ENCODE measurements around the gene NEIL3.

NEIL3 gene

GRCh38 chr4:177367336-177367735 is 57.7 kb downstream of the NEIL3 start:
- H2AFZ ChIP-seq (ENCODE audit: low read depth, low read length) = no peak overlapping the region
- no peak overlapping the region for H2AK5ac ChIP-seq (ENCODE audit: low read length, severe bottlenecking)
- peaks cover 3% of the 10 kb centered on the region for H3K79me1 ChIP-seq (replicated peaks; ENCODE audit: low read length, poor library complexity, severe bottlenecking)
- peak; percentile 16 for DNase-seq
- H3K9me3 ChIP-seq (ENCODE audit: control insufficient read depth, low read length) = no peaks in the 10 kb centered on the region
- H3K4ac ChIP-seq (ENCODE audit: low read depth in 1 of 2, low read length in 2 of 2) = no peak overlapping the region
- H3K14ac ChIP-seq (ENCODE audit: low read length in 2 of 2) = no peak overlapping the region
- H3K4me3 ChIP-seq (ENCODE audit: insufficient read depth in 1 of 2, low read depth in 1 of 2, low read length in 2 of 2) = no peak overlapping the region
- WGBS = 73% methylated on average over 3 of the region's 3 CpGs
- no peak overlapping the region for H4K91ac ChIP-seq (ENCODE audit: low read length)
- H2BK120ac ChIP-seq (ENCODE audit: low read depth, low read length) = no peak overlapping the region
- no peaks in the 10 kb centered on the region for H3K36me3 ChIP-seq (ENCODE audit: control insufficient read depth in 1 of 2, insufficient read depth in 2 of 2, low read depth in 1 of 2, low read length in 2 of 2)
- H3K27me3 ChIP-seq (ENCODE audit: control insufficient read depth in 1 of 2, insufficient read depth in 1 of 2, low read length in 2 of 2) = no peaks in the 10 kb centered on the region
- H3K4me2 ChIP-seq (ENCODE audit: low read length, poor library complexity, severe bottlenecking) = peak overlapping the region; percentile 2
- no peak overlapping the region for H2BK15ac ChIP-seq (ENCODE audit: low read depth, poor library complexity, severe bottlenecking)
- no peak overlapping the region for H2BK12ac ChIP-seq (ENCODE audit: low read length in 2 of 2)
- no peak overlapping the region for H3K27ac ChIP-seq (ENCODE audit: low read length, poor library complexity, severe bottlenecking)
- no peak overlapping the region for H3K9ac ChIP-seq (ENCODE audit: low read length)
- H3K23ac ChIP-seq (ENCODE audit: low read length in 2 of 2) = no peak overlapping the region
- no peak overlapping the region for H4K8ac ChIP-seq (ENCODE audit: low read length)
- no peaks in the 10 kb centered on the region for H3K4me1 ChIP-seq (ENCODE audit: control insufficient read depth, insufficient read depth, low read depth, low read length)
- H2BK5ac ChIP-seq (ENCODE audit: low read depth, low read length, poor library complexity, severe bottlenecking) = no peak overlapping the region
- no peak overlapping the region for H3K18ac ChIP-seq (ENCODE audit: low read depth in 1 of 2, low read length in 2 of 2)

GRCh38 chr4:177369372-177369771 is 59.7 kb downstream of the NEIL3 start:
- H3K9me3 ChIP-seq (ENCODE audit: control insufficient read depth, low read length) = no peaks in the 10 kb centered on the region
- H2AK5ac ChIP-seq (ENCODE audit: low read length, severe bottlenecking) = no peak overlapping the region
- no peak overlapping the region for H3K4me3 ChIP-seq (ENCODE audit: insufficient read depth in 1 of 2, low read depth in 1 of 2, low read length in 2 of 2)
- H3K4me2 ChIP-seq (ENCODE audit: low read length, poor library complexity, severe bottlenecking) = no peak overlapping the region
- no peak overlapping the region for H4K91ac ChIP-seq (ENCODE audit: low read length)
- H3K4me1 ChIP-seq (ENCODE audit: control insufficient read depth, insufficient read depth, low read depth, low read length) = no peaks in the 10 kb centered on the region
- H3K27me3 ChIP-seq (ENCODE audit: control insufficient read depth in 1 of 2, insufficient read depth in 1 of 2, low read length in 2 of 2) = no peaks in the 10 kb centered on the region
- no peak overlapping the region for H3K23ac ChIP-seq (ENCODE audit: low read length in 2 of 2)
- no peak overlapping the region for H2AFZ ChIP-seq (ENCODE audit: low read depth, low read length)
- H2BK5ac ChIP-seq (ENCODE audit: low read depth, low read length, poor library complexity, severe bottlenecking) = no peak overlapping the region
- H3K4ac ChIP-seq (ENCODE audit: low read depth in 1 of 2, low read length in 2 of 2) = no peak overlapping the region
- no peak overlapping the region for H3K9ac ChIP-seq (ENCODE audit: low read length)
- H4K8ac ChIP-seq (ENCODE audit: low read length) = no peak overlapping the region
- no peak overlapping the region for H2BK15ac ChIP-seq (ENCODE audit: low read depth, poor library complexity, severe bottlenecking)
- H3K27ac ChIP-seq (ENCODE audit: low read length, poor library complexity, severe bottlenecking) = no peak overlapping the region
- no peak overlapping the region for H2BK12ac ChIP-seq (ENCODE audit: low read length in 2 of 2)
- no peaks in the 10 kb centered on the region for H3K36me3 ChIP-seq (ENCODE audit: control insufficient read depth in 1 of 2, insufficient read depth in 2 of 2, low read depth in 1 of 2, low read length in 2 of 2)
- no peak overlapping the region for H2BK120ac ChIP-seq (ENCODE audit: low read depth, low read length)
- 91% methylated on average over 4 of the region's 5 CpGs for whole genome bisulfite sequencing
- DNase-seq = peak; percentile 16
- H3K79me1 ChIP-seq (replicated peaks; ENCODE audit: low read length, poor library complexity, severe bottlenecking) = peaks cover 3% of the 10 kb centered on the region
- no peak overlapping the region for H3K18ac ChIP-seq (ENCODE audit: low read depth in 1 of 2, low read length in 2 of 2)
- no peak overlapping the region for H3K14ac ChIP-seq (ENCODE audit: low read length in 2 of 2)

- no peak overlapping the region for H2BK120ac ChIP-seq (ENCODE audit: low read depth, low read length)
- H3K4ac ChIP-seq (ENCODE audit: low read depth in 1 of 2, low read length in 2 of 2) = no peak overlapping the region
- no peaks in the 10 kb centered on the region for H3K4me1 ChIP-seq (ENCODE audit: control insufficient read depth, insufficient read depth, low read depth, low read length)
- no peaks in the 10 kb centered on the region for H3K27me3 ChIP-seq (ENCODE audit: control insufficient read depth in 1 of 2, insufficient read depth in 1 of 2, low read length in 2 of 2)
- peaks cover 3% of the 10 kb centered on the region for H3K79me1 ChIP-seq (replicated peaks; ENCODE audit: low read length, poor library complexity, severe bottlenecking)
- H2BK12ac ChIP-seq (ENCODE audit: low read length in 2 of 2) = no peak overlapping the region
- DNase-seq = no peak
- H4K91ac ChIP-seq (ENCODE audit: low read length) = no peak overlapping the region
- no peaks in the 10 kb centered on the region for H3K9me3 ChIP-seq (ENCODE audit: control insufficient read depth, low read length)
- H3K14ac ChIP-seq (ENCODE audit: low read length in 2 of 2) = no peak overlapping the region
- no peak overlapping the region for H2AK5ac ChIP-seq (ENCODE audit: low read length, severe bottlenecking)
- H3K4me3 ChIP-seq (ENCODE audit: insufficient read depth in 1 of 2, low read depth in 1 of 2, low read length in 2 of 2) = no peak overlapping the region
- no peak overlapping the region for H3K27ac ChIP-seq (ENCODE audit: low read length, poor library complexity, severe bottlenecking)
- no peak overlapping the region for H2AFZ ChIP-seq (ENCODE audit: low read depth, low read length)
- H3K18ac ChIP-seq (ENCODE audit: low read depth in 1 of 2, low read length in 2 of 2) = no peak overlapping the region
- H2BK15ac ChIP-seq (ENCODE audit: low read depth, poor library complexity, severe bottlenecking) = no peak overlapping the region
- no peaks in the 10 kb centered on the region for H3K36me3 ChIP-seq (ENCODE audit: control insufficient read depth in 1 of 2, insufficient read depth in 2 of 2, low read depth in 1 of 2, low read length in 2 of 2)
- no peak overlapping the region for H3K9ac ChIP-seq (ENCODE audit: low read length)
- no peak overlapping the region for H3K4me2 ChIP-seq (ENCODE audit: low read length, poor library complexity, severe bottlenecking)
- H2BK5ac ChIP-seq (ENCODE audit: low read depth, low read length, poor library complexity, severe bottlenecking) = no peak overlapping the region
- H4K8ac ChIP-seq (ENCODE audit: low read length) = no peak overlapping the region
- 73% methylated on average over 4 of the region's 4 CpGs for WGBS
- no peak overlapping the region for H3K23ac ChIP-seq (ENCODE audit: low read length in 2 of 2)
These were observed 61.8 kb downstream of the NEIL3 start for GRCh38 chr4:177371461-177371860.

DNA sequence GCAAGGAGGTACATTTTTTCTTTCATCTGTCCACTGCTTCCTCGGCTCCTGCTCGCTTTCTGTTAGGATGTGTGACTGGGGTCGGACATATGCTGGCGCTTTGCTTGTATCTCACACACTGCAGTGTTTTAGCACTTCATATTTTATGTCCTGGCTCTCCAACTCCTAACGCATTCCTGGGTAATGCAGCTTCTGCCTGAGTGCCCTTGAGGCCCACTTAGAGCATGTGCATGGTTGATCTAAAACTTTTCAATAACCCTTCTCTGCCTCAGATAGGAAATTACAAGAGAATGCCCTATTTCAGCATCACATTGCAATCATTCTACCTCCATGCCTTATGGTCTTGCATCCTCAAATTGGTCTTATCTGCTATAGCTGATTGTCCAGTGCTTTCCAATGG is 65.3 kb downstream of the NEIL3 start:
- DNase-seq = no peak
- Histone ChIP-seq H2BK15ac (ENCODE audit: low read depth, poor library complexity, severe bottlenecking) (no peak overlapping the region), H3K4me1 (ENCODE audit: control insufficient read depth, insufficient read depth, low read depth, low read length) (no peaks in the 10 kb centered on the region), H3K9me3 (ENCODE audit: control insufficient read depth, low read length) (no peaks in the 10 kb centered on the region), H2AFZ (ENCODE audit: low read depth, low read length) (no peak overlapping the region), H3K23ac (ENCODE audit: low read length in 2 of 2) (no peak overlapping the region), H2BK5ac (ENCODE audit: low read depth, low read length, poor library complexity, severe bottlenecking) (no peak overlapping the region), H3K14ac (ENCODE audit: low read length in 2 of 2) (no peak overlapping the region), H3K27me3 (ENCODE audit: control insufficient read depth in 1 of 2, insufficient read depth in 1 of 2, low read length in 2 of 2) (no peaks in the 10 kb centered on the region), H4K91ac (ENCODE audit: low read length) (no peak overlapping the region), H2AK5ac (ENCODE audit: low read length, severe bottlenecking) (no peak overlapping the region), H4K8ac (ENCODE audit: low read length) (no peak overlapping the region), H3K79me1 (replicated peaks; ENCODE audit: low read length, poor library complexity, severe bottlenecking) (no peaks in the 10 kb centered on the region), H3K9ac (ENCODE audit: low read length) (no peak overlapping the region), H3K4ac (ENCODE audit: low read depth in 1 of 2, low read length in 2 of 2) (no peak overlapping the region), H3K18ac (ENCODE audit: low read depth in 1 of 2, low read length in 2 of 2) (no peak overlapping the region), H2BK120ac (ENCODE audit: low read depth, low read length) (no peak overlapping the region), H3K36me3 (ENCODE audit: control insufficient read depth in 1 of 2, insufficient read depth in 2 of 2, low read depth in 1 of 2, low read length in 2 of 2) (no peaks in the 10 kb centered on the region), H3K27ac (ENCODE audit: low read length, poor library complexity, severe bottlenecking) (no peak overlapping the region), H3K4me3 (ENCODE audit: insufficient read depth in 1 of 2, low read depth in 1 of 2, low read length in 2 of 2) (no peak overlapping the region), H3K4me2 (ENCODE audit: low read length, poor library complexity, severe bottlenecking) (no peak overlapping the region), H2BK12ac (ENCODE audit: low read length in 2 of 2) (no peak overlapping the region)
- WGBS = 72% methylated on average over 5 of the region's 5 CpGs
